ENCODE measurements around the gene GMIP. TPM values are rescaled to one million over a fixed set of nuclear protein-coding genes. Genes with fewer than 3 reads are reported as not detected.

Gene GMIP
- total and polyA plus RNA-seq, 8 donors = 5.2 to 96.2 (median 13.8) TPM

DNA sequence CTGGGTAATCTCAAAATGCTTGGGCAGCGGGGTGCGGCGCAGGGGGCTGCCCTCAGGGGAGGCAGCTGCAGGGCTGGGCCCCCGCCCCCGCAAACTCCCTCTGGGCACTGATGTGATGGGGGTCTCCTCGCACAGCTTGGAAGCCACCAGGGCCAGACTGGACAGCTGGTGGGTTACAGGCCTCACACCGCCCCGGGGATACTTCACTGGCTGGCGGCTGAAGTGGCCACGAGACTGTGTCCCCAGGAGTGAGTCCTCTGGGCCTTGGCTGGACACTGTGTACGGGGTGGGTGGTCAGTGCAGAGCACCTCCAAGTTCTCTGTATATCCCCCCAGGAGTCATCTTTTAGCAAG, 13.4 kb downstream of the GMIP start:
- Histone ChIP-seq H3K4me1 (peaks cover 13 to 34% (median 30%) of the 10 kb centered on the region in 4 donors), H3K27me3 (peaks cover 0 to 24% (median 0%) of the 10 kb centered on the region in 3 donors), H3K9me3 (no peaks in the 10 kb centered on the region), H3K4me3 (no peak overlapping the region), H3K36me3 (peaks cover 8 to 53% (median 39%) of the 10 kb centered on the region in 4 donors), H3K27ac (no peak overlapping the region)
- DNase-seq = no peak
- TF ChIP-seq POLR2AphosphoS5 (IDR thresholded peaks at IDR 0.05) (no peak), EP300 (IDR thresholded peaks at IDR 0.05) (no peak), POLR2A (IDR thresholded peaks at IDR 0.05) (no peak)
- TF ChIP-seq, protein P1, sequence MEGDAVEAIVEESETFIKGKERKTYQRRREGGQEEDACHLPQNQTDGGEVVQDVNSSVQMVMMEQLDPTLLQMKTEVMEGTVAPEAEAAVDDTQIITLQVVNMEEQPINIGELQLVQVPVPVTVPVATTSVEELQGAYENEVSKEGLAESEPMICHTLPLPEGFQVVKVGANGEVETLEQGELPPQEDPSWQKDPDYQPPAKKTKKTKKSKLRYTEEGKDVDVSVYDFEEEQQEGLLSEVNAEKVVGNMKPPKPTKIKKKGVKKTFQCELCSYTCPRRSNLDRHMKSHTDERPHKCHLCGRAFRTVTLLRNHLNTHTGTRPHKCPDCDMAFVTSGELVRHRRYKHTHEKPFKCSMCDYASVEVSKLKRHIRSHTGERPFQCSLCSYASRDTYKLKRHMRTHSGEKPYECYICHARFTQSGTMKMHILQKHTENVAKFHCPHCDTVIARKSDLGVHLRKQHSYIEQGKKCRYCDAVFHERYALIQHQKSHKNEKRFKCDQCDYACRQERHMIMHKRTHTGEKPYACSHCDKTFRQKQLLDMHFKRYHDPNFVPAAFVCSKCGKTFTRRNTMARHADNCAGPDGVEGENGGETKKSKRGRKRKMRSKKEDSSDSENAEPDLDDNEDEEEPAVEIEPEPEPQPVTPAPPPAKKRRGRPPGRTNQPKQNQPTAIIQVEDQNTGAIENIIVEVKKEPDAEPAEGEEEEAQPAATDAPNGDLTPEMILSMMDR (IDR thresholded peaks at IDR 0.05) = no peak
- 97 to 99% (median 98%) methylated on average over 6 to 11 of the region's 11 CpGs for WGBS, 5 donors
- intact Hi-C loops (cut with DNase I; ENCODE audit: low total_unique reads) = no loop called here

DNA sequence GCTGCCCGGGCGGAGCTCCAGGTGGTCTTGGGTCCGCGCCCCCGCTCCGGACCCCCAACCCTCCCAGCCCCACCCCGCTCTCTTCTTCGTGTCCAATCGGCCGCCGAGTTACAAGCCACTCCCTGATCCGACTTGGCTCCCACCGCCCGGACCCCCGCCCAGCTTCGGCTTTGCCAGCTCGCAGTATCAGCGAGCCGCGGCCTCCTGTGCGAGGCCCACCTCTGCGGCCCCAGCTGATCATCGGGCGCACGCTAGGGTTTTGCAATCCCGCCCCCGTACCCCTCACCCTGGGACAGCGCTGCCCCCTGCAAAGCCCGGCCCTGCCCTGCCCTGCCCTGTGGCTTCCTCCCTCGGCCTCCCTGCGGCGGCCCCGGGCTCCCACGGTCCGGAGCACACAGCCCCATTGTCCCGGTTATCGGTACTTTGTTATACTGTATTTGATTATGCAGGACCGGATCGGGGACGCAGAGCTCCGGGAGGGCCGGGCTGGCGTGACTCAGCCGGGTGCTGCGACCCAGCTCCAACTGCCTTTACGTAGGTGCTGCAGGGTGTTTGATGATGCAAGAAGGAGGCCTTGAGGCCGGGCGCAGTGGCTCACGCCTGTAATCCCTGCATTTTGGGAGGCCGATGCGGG, 14.8 kb downstream of the GMIP start:
- H3K9me3 ChIP-seq = no peaks in the 10 kb centered on the region
- 5 to 21% (median 8%) methylated on average over 21 to 51 of the region's 51 CpGs for WGBS, 5 donors
- intact Hi-C loops (cut with DNase I; ENCODE audit: low total_unique reads) = no loop called here
- peaks cover 13 to 34% (median 30%) of the 10 kb centered on the region in 4 donors for H3K4me1 ChIP-seq
- DNase-seq = peak; percentile 85 to 94
- H3K4me3 ChIP-seq = peak overlapping the region; percentile 59 to 71 (median 60)
- TF ChIP-seq POLR2A (IDR thresholded peaks at IDR 0.05) = no peak
- peak in 2 of 3 donors; percentile 76 to 79 for TF ChIP-seq POLR2AphosphoS5 (IDR thresholded peaks at IDR 0.05)
- peaks cover 0 to 24% (median 0%) of the 10 kb centered on the region in 3 donors for H3K27me3 ChIP-seq
- H3K36me3 ChIP-seq = peaks cover 0 to 49% (median 34%) of the 10 kb centered on the region in 4 donors
- H3K27ac ChIP-seq = peak overlapping the region; percentile 79 to 95 (median 88)

DNA sequence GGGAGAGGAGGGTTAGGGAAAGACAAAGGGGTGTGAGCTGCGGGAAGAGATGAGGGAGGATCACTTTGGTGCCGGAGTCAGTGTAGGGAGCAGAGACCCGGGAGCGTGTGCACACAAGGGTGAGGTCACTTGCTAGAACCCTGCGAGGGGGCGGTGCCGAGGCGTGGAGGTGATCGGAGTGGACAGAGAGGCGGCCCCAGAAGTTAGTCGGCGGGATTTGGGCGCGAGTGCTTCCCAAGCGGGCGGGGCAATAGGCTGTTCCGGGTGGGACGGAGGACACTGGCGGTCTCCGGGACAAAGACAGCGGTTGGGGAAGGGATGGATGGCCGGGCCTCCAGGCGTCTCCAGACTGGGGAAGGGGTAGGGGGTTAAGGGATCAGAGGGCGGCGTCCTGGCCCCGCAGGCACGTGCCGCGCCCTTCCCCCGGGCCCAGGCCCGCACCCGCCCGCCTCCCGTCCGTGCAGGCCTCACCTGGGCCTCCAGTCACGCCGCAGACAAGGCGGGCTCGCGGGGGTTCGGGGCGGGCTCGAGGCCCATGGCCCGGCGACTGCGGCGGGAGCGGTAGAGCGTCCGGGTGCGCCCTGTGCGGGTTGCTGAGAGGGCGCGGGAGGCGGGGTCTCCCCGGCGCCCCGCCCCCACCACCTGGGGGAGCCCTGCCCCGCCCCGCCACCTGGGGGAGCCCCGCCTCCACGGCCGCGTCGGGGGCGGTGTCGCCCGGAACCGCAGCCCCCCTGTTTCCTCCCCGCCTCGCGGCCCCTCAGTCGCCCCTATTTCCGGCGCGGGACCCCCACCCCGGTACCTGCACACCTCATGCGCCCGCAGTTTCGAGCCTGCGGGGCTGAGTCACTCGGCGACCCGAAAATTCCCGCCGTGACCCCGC, 15.6 kb downstream of the GMIP start, which contains the start of gene LPAR2:
TSS of gene LPAR2 (minus strand) at position 600 of the 880 bp plus-strand sequence. CDS start 945 bp downstream, outside the sequence.
- peaks cover 0 to 49% (median 30%) of the 10 kb centered on the region in 4 donors for H3K36me3 ChIP-seq
- intact Hi-C loops (cut with DNase I; ENCODE audit: low total_unique reads) = no loop called here
- H3K27me3 ChIP-seq = peaks cover 0 to 24% (median 0%) of the 10 kb centered on the region in 3 donors
- 0 to 2% (median 1%) methylated on average over 24 to 87 of the region's 87 CpGs for WGBS, 5 donors
- peaks cover 13 to 34% (median 30%) of the 10 kb centered on the region in 4 donors for H3K4me1 ChIP-seq
- TF ChIP-seq, protein P1 (IDR thresholded peaks at IDR 0.05) = no peak
- TF ChIP-seq POLR2AphosphoS5 (IDR thresholded peaks at IDR 0.05) = peak in 2 of 3 donors; percentile 43 to 49
- peak within 1 kb of the TSS; percentile 59 to 71 (median 60) for H3K4me3 ChIP-seq
- H3K9me3 ChIP-seq = no peaks in the 10 kb centered on the region
- DNase-seq = peak; percentile 87 to 90
- H3K27ac ChIP-seq = peak within 1 kb of the TSS; percentile 79 to 95 (median 88)

DNA sequence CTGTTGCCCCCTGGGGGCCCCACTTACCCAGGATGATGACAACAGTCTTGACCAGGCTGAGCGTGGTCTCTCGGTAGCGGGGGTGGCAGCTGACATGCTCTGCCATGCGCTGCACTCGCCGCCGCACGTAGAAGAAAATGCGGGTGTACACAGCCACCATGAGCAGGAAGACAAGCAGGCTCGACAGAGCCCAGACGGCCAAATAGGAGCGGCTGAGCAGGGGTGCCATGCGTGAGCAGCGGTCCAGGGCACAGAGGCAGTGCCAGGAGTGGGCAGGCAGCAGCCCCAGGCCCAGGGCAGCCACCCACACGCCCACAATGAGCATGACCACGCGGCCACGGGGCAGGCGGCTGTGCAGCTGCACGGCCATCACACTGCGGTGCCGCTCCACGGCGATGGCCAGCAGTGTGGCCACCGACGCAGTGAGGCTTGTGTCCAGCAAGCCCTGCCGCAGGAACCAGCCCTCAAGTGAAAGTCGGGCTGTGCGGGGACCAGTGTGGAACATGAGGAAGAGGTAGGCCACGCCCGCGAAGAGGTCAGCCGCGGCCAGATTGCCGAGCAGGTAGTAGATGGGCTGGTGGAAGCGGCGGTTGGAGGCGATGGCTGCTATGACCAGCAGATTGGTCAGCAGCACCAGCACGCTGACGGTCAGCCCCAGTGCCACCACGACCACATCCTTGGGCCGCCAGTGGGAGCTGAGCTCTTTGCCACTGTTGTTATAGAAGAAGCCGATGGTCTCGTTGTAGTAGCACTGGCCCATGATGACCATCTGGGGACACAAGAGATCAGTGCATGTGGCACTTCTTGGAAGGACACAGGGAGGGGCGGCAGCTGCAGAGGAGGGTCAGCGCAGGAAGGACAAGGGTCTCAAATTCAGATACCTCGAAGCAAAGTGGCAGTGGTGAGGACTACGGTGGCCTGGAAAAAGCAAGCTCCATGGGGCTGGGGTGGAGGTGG, 16.7 kb downstream of the GMIP start:
- peaks cover 0 to 40% (median 21%) of the 10 kb centered on the region in 4 donors for H3K36me3 ChIP-seq
- peak overlapping the region; percentile 59 to 71 (median 60) for H3K4me3 ChIP-seq
- WGBS, 5 donors = 81 to 88% (median 84%) methylated on average over 47 to 48 of the region's 48 CpGs
- peak; percentile 27 to 38 for DNase-seq
- H3K4me1 ChIP-seq = peaks cover 13 to 34% (median 30%) of the 10 kb centered on the region in 4 donors
- intact Hi-C loops (cut with DNase I; ENCODE audit: low total_unique reads) = no loop called here
- peak overlapping the region; percentile 79 to 95 (median 88) for H3K27ac ChIP-seq
- no peaks in the 10 kb centered on the region for H3K9me3 ChIP-seq
- TF ChIP-seq, protein P1 (IDR thresholded peaks at IDR 0.05) = no peak
- TF ChIP-seq POLR2A (IDR thresholded peaks at IDR 0.05) (no peak), EP300 (IDR thresholded peaks at IDR 0.05) (no peak), POLR2AphosphoS5 (IDR thresholded peaks at IDR 0.05) (no peak)
- peaks cover 0 to 24% (median 0%) of the 10 kb centered on the region in 3 donors for H3K27me3 ChIP-seq
